ENCODE data around the gene HPSE2. TPM values are rescaled to one million over a fixed set of nuclear protein-coding genes. Genes with fewer than 3 reads are reported as not detected.

HPSE2 gene
- total and polyA plus RNA-seq, 2 of the 13 experiments (the other 11 are each of a cell fraction or from before 2014, with no cell fraction given), result 0.01 TPM; not detected in 1

- TF ChIP-seq THAP8 (CRISPR knock-in tag; IDR thresholded peaks at IDR 0.05; ENCODE audit: borderline replicate concordance) (no peak), ZNF124 (CRISPR knock-in tag; IDR thresholded peaks at IDR 0.05) (no peak), CC2D1A (CRISPR knock-in tag; IDR thresholded peaks at IDR 0.05) (no peak), RFX3 (CRISPR knock-in tag; IDR thresholded peaks at IDR 0.05) (no peak), RBM39 (IDR thresholded peaks at IDR 0.05; ENCODE audit: low read depth, low read length, poor library complexity, severe bottlenecking) (no peak), HNRNPL (IDR thresholded peaks at IDR 0.05; ENCODE audit: low read depth, low read length) (no peak), SIX1 (CRISPR knock-in tag; IDR thresholded peaks at IDR 0.05; ENCODE audit: borderline replicate concordance) (peak; percentile 67; the same call in 1 of the 2 replicates), GPN1 (CRISPR knock-in tag; IDR thresholded peaks at IDR 0.05; ENCODE audit: borderline replicate concordance) (no peak), ZNF556 (CRISPR knock-in tag; IDR thresholded peaks at IDR 0.05; ENCODE audit: borderline replicate concordance) (no peak), FOXP1 (IDR thresholded peaks at IDR 0.05) (no peak), FOXP1 (CRISPR knock-in tag; IDR thresholded peaks at IDR 0.05) (no peak), ZZZ3 (CRISPR knock-in tag; IDR thresholded peaks at IDR 0.05; ENCODE audit: borderline replicate concordance) (no peak), GTF3A (CRISPR knock-in tag; conservative IDR thresholded peaks at IDR 0.05) (no peak), ZNF839 (CRISPR knock-in tag; IDR thresholded peaks at IDR 0.05; ENCODE audit: borderline replicate concordance) (no peak), ZBTB3 (CRISPR knock-in tag; IDR thresholded peaks at IDR 0.05; ENCODE audit: borderline replicate concordance, low read depth) (no peak)
- TF ChIP-seq, protein P1, sequence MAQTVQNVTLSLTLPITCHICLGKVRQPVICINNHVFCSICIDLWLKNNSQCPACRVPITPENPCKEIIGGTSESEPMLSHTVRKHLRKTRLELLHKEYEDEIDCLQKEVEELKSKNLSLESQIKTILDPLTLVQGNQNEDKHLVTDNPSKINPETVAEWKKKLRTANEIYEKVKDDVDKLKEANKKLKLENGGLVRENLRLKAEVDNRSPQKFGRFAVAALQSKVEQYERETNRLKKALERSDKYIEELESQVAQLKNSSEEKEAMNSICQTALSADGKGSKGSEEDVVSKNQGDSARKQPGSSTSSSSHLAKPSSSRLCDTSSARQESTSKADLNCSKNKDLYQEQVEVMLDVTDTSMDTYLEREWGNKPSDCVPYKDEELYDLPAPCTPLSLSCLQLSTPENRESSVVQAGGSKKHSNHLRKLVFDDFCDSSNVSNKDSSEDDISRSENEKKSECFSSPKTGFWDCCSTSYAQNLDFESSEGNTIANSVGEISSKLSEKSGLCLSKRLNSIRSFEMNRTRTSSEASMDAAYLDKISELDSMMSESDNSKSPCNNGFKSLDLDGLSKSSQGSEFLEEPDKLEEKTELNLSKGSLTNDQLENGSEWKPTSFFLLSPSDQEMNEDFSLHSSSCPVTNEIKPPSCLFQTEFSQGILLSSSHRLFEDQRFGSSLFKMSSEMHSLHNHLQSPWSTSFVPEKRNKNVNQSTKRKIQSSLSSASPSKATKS (CRISPR knock-in tag; IDR thresholded peaks at IDR 0.05), result no peak
- TF ChIP-seq, protein P2, sequence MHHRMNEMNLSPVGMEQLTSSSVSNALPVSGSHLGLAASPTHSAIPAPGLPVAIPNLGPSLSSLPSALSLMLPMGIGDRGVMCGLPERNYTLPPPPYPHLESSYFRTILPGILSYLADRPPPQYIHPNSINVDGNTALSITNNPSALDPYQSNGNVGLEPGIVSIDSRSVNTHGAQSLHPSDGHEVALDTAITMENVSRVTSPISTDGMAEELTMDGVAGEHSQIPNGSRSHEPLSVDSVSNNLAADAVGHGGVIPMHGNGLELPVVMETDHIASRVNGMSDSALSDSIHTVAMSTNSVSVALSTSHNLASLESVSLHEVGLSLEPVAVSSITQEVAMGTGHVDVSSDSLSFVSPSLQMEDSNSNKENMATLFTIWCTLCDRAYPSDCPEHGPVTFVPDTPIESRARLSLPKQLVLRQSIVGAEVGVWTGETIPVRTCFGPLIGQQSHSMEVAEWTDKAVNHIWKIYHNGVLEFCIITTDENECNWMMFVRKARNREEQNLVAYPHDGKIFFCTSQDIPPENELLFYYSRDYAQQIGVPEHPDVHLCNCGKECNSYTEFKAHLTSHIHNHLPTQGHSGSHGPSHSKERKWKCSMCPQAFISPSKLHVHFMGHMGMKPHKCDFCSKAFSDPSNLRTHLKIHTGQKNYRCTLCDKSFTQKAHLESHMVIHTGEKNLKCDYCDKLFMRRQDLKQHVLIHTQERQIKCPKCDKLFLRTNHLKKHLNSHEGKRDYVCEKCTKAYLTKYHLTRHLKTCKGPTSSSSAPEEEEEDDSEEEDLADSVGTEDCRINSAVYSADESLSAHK (CRISPR knock-in tag; IDR thresholded peaks at IDR 0.05; ENCODE audit: borderline replicate concordance), result no peak
- TF ChIP-seq, protein P3, sequence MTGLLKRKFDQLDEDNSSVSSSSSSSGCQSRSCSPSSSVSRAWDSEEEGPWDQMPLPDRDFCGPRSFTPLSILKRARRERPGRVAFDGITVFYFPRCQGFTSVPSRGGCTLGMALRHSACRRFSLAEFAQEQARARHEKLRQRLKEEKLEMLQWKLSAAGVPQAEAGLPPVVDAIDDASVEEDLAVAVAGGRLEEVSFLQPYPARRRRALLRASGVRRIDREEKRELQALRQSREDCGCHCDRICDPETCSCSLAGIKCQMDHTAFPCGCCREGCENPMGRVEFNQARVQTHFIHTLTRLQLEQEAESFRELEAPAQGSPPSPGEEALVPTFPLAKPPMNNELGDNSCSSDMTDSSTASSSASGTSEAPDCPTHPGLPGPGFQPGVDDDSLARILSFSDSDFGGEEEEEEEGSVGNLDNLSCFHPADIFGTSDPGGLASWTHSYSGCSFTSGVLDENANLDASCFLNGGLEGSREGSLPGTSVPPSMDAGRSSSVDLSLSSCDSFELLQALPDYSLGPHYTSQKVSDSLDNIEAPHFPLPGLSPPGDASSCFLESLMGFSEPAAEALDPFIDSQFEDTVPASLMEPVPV (CRISPR knock-in tag; IDR thresholded peaks at IDR 0.05), result no peak
- TF ChIP-seq, protein P4, sequence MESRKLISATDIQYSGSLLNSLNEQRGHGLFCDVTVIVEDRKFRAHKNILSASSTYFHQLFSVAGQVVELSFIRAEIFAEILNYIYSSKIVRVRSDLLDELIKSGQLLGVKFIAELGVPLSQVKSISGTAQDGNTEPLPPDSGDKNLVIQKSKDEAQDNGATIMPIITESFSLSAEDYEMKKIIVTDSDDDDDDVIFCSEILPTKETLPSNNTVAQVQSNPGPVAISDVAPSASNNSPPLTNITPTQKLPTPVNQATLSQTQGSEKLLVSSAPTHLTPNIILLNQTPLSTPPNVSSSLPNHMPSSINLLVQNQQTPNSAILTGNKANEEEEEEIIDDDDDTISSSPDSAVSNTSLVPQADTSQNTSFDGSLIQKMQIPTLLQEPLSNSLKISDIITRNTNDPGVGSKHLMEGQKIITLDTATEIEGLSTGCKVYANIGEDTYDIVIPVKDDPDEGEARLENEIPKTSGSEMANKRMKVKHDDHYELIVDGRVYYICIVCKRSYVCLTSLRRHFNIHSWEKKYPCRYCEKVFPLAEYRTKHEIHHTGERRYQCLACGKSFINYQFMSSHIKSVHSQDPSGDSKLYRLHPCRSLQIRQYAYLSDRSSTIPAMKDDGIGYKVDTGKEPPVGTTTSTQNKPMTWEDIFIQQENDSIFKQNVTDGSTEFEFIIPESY (CRISPR knock-in tag; IDR thresholded peaks at IDR 0.05), result no peak
- TF ChIP-seq, protein P5, sequence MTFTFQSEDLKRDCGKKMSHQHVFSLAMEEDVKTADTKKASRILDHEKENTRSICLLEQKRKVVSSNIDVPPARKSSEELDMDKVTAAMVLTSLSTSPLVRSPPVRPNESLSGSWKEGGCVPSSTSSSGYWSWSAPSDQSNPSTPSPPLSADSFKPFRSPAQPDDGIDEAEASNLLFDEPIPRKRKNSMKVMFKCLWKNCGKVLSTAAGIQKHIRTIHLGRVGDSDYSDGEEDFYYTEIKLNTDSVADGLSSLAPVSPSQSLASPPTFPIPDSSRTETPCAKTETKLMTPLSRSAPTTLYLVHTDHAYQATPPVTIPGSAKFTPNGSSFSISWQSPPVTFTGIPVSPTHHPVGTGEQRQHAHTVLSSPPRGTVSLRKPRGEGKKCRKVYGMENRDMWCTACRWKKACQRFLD (CRISPR knock-in tag; IDR thresholded peaks at IDR 0.05; ENCODE audit: borderline replicate concordance), result no peak
Observed at GRCh38 chr10:98577168-98577567, 658.5 kb downstream of the HPSE2 start (continued).
